ENCODE results near the gene IRF2BPL.

DNA sequence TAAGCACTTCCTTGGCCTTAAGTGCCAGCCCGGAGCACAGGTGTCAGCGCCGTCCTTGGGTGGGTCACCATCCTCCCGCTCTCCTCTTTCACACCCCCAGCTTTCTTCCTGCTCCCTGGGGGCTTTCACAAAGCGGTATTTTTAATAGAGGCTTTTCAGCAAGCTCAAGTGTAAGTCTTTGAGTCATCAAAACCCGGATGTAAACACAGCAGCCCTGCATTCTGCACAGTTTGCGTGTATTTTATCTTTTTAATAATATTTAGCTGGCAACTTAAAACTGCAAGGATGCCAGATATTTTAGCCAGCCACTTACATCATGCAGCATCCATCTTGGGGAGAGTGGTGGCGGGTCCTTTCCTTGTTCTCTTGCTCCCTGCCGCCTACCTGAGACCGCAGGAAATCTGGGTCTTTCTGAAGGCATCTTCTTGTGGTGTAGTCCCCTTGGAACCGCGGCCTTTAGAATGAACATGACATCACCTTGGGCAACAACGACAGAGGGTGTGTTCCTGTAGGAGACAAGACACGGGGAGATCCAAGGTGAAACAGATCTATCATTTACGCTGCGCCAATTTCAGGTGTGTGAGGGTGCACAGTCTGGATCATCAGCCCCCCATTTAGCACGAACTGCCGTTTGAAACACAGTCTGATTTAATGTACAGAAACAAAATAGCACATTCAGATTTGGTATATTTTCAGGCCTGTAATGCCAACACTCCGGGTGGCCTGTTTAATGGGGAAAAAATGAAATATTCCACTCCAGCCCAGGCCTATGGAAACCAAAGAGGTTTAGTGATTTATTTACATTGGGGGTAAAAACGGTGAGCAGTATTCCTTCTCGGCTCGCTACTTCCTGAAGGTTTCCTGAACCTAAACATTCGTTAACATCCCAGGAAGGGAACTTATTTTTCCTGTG is 12.5 kb upstream of the IRF2BPL start:
- no peak for TF ChIP-seq POLR2AphosphoS5 (IDR thresholded peaks at IDR 0.05; ENCODE audit: low read depth, low read length)
- TF ChIP-seq POLR2A (IDR thresholded peaks at IDR 0.05; ENCODE audit: low read depth, low read length) = no peak
- no peak for TF ChIP-seq TAF1 (IDR thresholded peaks at IDR 0.05; ENCODE audit: low read depth, low read length)
- TF ChIP-seq PAX5 (IDR thresholded peaks at IDR 0.05; ENCODE audit: insufficient read depth, low read length, severe bottlenecking) = no peak
- TF ChIP-seq POU2F2 (IDR thresholded peaks at IDR 0.05; ENCODE audit: low read depth, low read length) = no peak
- TF ChIP-seq SPI1 (IDR thresholded peaks at IDR 0.05; ENCODE audit: low read depth, low read length) = no peak
